OCI-LY1 (cell line): Measurements from ENCODE around the gene FAM20C.

Source experiments
- H2AFZ ChIP-seq: fragments of 200-600 bp; sonication (generic), shearing (Covaris generic); 2 replicates; pipeline ENCODE4 v1.6.0; 2014; ENCODE audit warnings: antibody characterized with exemption, mild to moderate bottlenecking, low read length
- H3F3A ChIP-seq: fragments of 200-600 bp; sonication (generic), shearing (Covaris generic); 2 replicates; pipeline ENCODE4 v1.6.0; 2014; ENCODE audit warnings: mild to moderate bottlenecking, antibody characterized with exemption, low read length, moderate library complexity; ENCODE audit not compliant: insufficient read depth
- H3K27ac ChIP-seq: fragments of 200-600 bp; sonication (generic); 2 replicates; pipeline ENCODE4 v1.5.1; 2014; ENCODE audit warnings: low read length, mixed run types, mild to moderate bottlenecking, low read depth; ENCODE audit not compliant: poor library complexity, severe bottlenecking
- H3K27me3 ChIP-seq: fragments of 200-600 bp; sonication (generic); 2 replicates; pipeline ENCODE4 v1.6.0; 2014; ENCODE audit warnings: antibody characterized with exemption, mild to moderate bottlenecking, low read length, moderate library complexity; ENCODE audit not compliant: insufficient read depth
- H3K36me3 ChIP-seq: fragments of 200-600 bp; sonication (generic); 2 replicates; pipeline ENCODE4 v1.6.1; 2014; ENCODE audit warnings: mild to moderate bottlenecking, antibody characterized with exemption, low read length, moderate library complexity, mixed read lengths; ENCODE audit not compliant: insufficient read depth
- H3K4me1 ChIP-seq: fragments of 200-600 bp; sonication (generic); 2 replicates; pipeline ENCODE4 v1.5.1; 2014; ENCODE audit warnings: mild to moderate bottlenecking, low read length, moderate library complexity; ENCODE audit not compliant: insufficient read depth, severe bottlenecking
- H3K4me2 ChIP-seq: fragments of 200-600 bp; sonication (generic), shearing (Covaris generic); 2 replicates; pipeline ENCODE4 v1.6.1; 2014; ENCODE audit warnings: low read length
- H3K4me3 ChIP-seq: fragments of 200-600 bp; sonication (generic); 2 replicates; pipeline ENCODE4 v1.5.1; 2014; ENCODE audit warnings: low read length, low read depth, mild to moderate bottlenecking, mixed read lengths; ENCODE audit not compliant: poor library complexity, severe bottlenecking
- H3K79me2 ChIP-seq: fragments of 200-600 bp; shearing (Covaris generic); 2 replicates; pipeline ENCODE4 v1.6.1; 2016; ENCODE audit warnings: mixed run types, low read length, mixed read lengths; ENCODE audit not compliant: insufficient read depth
- H3K9ac ChIP-seq: fragments of 200-600 bp; sonication (generic), shearing (Covaris generic); 2 replicates; pipeline ENCODE4 v1.6.1; 2014; ENCODE audit warnings: mild to moderate bottlenecking, low read length, mixed read lengths
- H3K9me2 ChIP-seq: fragments of 200-600 bp; sonication (generic), shearing (Covaris generic); 2 replicates; pipeline ENCODE4 v1.6.1; 2014; ENCODE audit warnings: low read depth, mild to moderate bottlenecking, low read length, mixed read lengths
- H3K9me3 ChIP-seq: fragments of 200-600 bp; shearing (Covaris generic); 2 replicates; pipeline ENCODE4 v1.6.1; 2014; ENCODE audit warnings: low read length, mixed read lengths
- H4K20me1 ChIP-seq: fragments of 200-600 bp; sonication (generic), shearing (Covaris generic); 2 replicates; pipeline ENCODE4 v1.6.0; 2016; ENCODE audit warnings: mild to moderate bottlenecking, low read length; ENCODE audit not compliant: insufficient read depth
- CTCF ChIP-seq: fragments of 200-600 bp; sonication (generic), shearing (Covaris generic); IDR thresholded peaks from 2 replicates; pipeline ENCODE4 v1.5.1; 2017; ENCODE audit warnings: mild to moderate bottlenecking, antibody characterized with exemption, low read length, moderate library complexity, mixed read lengths
- EZH2 ChIP-seq: fragments of 200-600 bp; sonication (generic), shearing (Covaris generic); IDR thresholded peaks from 2 replicates; pipeline ENCODE4 v1.8.0; 2017; ENCODE audit warnings: borderline replicate concordance, mixed run types, mild to moderate bottlenecking, antibody characterized with exemption, low read length, moderate library complexity, mixed read lengths

The FAM20C gene

GRCh38 chr7:278081-278480 lies 85.7 kb downstream of the FAM20C start:
- H3K4me1 ChIP-seq: no peaks in the 10 kb centered on the region
- TF ChIP-seq CTCF: no peak
- TF ChIP-seq EZH2: no peak
- H3K9me2 ChIP-seq: no peaks in the 10 kb centered on the region
- no peak overlapping the region for H3K9ac ChIP-seq
- H3K4me2 ChIP-seq: no peak overlapping the region
- H2AFZ ChIP-seq: no peak overlapping the region
- no peaks in the 10 kb centered on the region for H3K79me2 ChIP-seq
- H3F3A ChIP-seq: no peaks in the 10 kb centered on the region
- H4K20me1 ChIP-seq: no peaks in the 10 kb centered on the region
- no peak overlapping the region for H3K27ac ChIP-seq
- H3K4me3 ChIP-seq: no peak overlapping the region
- no peaks in the 10 kb centered on the region; the same call in 1 of the 2 replicates for H3K36me3 ChIP-seq
- 0 out of 2 replicates have a peak, but pooled peaks cover 4% of the 10 kb centered on the region for H3K9me3 ChIP-seq
- H3K27me3 ChIP-seq: peaks cover 5% of the 10 kb centered on the region; the same call in 1 of the 2 replicates

GRCh38 chr7:279821-280220 lies 87.5 kb downstream of the FAM20C start:
- no peak overlapping the region for H3K9ac ChIP-seq
- H3K36me3 ChIP-seq: no peaks in the 10 kb centered on the region
- no peaks in the 10 kb centered on the region for H3F3A ChIP-seq
- no peak overlapping the region for H3K4me2 ChIP-seq
- no peaks in the 10 kb centered on the region for H3K9me2 ChIP-seq
- peaks cover 5% of the 10 kb centered on the region; the same call in 1 of the 2 replicates for H3K27me3 ChIP-seq
- H3K9me3 ChIP-seq: no peaks in the 10 kb centered on the region
- no peak overlapping the region for H2AFZ ChIP-seq
- no peaks in the 10 kb centered on the region for H4K20me1 ChIP-seq
- H3K4me3 ChIP-seq: no peak overlapping the region
- no peaks in the 10 kb centered on the region for H3K79me2 ChIP-seq
- TF ChIP-seq CTCF (no peak), EZH2 (no peak)
- no peak overlapping the region for H3K27ac ChIP-seq
- H3K4me1 ChIP-seq: no peaks in the 10 kb centered on the region

GRCh38 chr7:280461-280860 lies 88.1 kb downstream of the FAM20C start:
- H3K9me3 ChIP-seq: no peaks in the 10 kb centered on the region

More at GRCh38 chr7:280461-280860, 88.1 kb downstream of the FAM20C start:
- no peaks in the 10 kb centered on the region for H3K9me2 ChIP-seq
- H3K36me3 ChIP-seq: no peaks in the 10 kb centered on the region
- no peaks in the 10 kb centered on the region for H3K4me1 ChIP-seq
- H3K9ac ChIP-seq: no peak overlapping the region
- H3F3A ChIP-seq: no peaks in the 10 kb centered on the region
- H4K20me1 ChIP-seq: no peaks in the 10 kb centered on the region
- no peak overlapping the region for H3K4me3 ChIP-seq
- H3K27me3 ChIP-seq: peaks cover 5% of the 10 kb centered on the region; the same call in 1 of the 2 replicates
- no peaks in the 10 kb centered on the region for H3K79me2 ChIP-seq
- TF ChIP-seq EZH2 (no peak), CTCF (no peak)
- no peak overlapping the region for H2AFZ ChIP-seq
- H3K27ac ChIP-seq: no peak overlapping the region
- H3K4me2 ChIP-seq: no peak overlapping the region
